Measurements from ENCODE around the gene PRMT7.

The PRMT7 gene

GRCh38 chr16:68350813-68351350, 40.1 kb downstream of the PRMT7 start:
- no peak for DNase-seq

GRCh38 chr16:68351463-68351862, 40.6 kb downstream of the PRMT7 start:
- DNase-seq, result no peak

- no peak for DNase-seq
These were observed 41.2 kb downstream of the PRMT7 start for GRCh38 chr16:68351991-68352431.

GRCh38 chr16:68353366-68353765, 42.5 kb downstream of the PRMT7 start:
- DNase-seq, result no peak

- DNase-seq, result no peak
These were observed 44.0 kb downstream of the PRMT7 start for GRCh38 chr16:68354816-68355215.

- DNase-seq, result no peak
These were observed 44.8 kb downstream of the PRMT7 start for GRCh38 chr16:68355447-68356248.

- no peak for DNase-seq
These were observed 45.6 kb downstream of the PRMT7 start for GRCh38 chr16:68356249-68356918.

- DNase-seq, result no peak
These were observed 46.1 kb downstream of the PRMT7 start for GRCh38 chr16:68356919-68357286.

GRCh38 chr16:68357521-68357922, 46.7 kb downstream of the PRMT7 start:
- no peak for DNase-seq

- DNase-seq, result no peak
These were observed 47.1 kb downstream of the PRMT7 start for GRCh38 chr16:68357923-68358322.

GRCh38 chr16:68358951-68359350, 48.1 kb downstream of the PRMT7 start:
- DNase-seq, result no peak

GRCh38 chr16:68359398-68360191, 48.8 kb downstream of the PRMT7 start:
- no peak for DNase-seq

- no peak for DNase-seq
These were observed 49.7 kb downstream of the PRMT7 start for GRCh38 chr16:68360547-68360946.

- DNase-seq, result no peak
These were observed 50.1 kb downstream of the PRMT7 start for GRCh38 chr16:68360956-68361355.

GRCh38 chr16:68361485-68361884, 50.7 kb downstream of the PRMT7 start:
- DNase-seq, result no peak

- no peak for DNase-seq
These were observed 51.6 kb downstream of the PRMT7 start for GRCh38 chr16:68362262-68362913.

GRCh38 chr16:68362947-68363657, 52.3 kb downstream of the PRMT7 start:
- no peak for DNase-seq

- no peak for DNase-seq
These were observed 53.1 kb downstream of the PRMT7 start for GRCh38 chr16:68363658-68364521.

GRCh38 chr16:68364561-68364998, 53.8 kb downstream of the PRMT7 start:
- no peak for DNase-seq

GRCh38 chr16:68365167-68365817, 54.5 kb downstream of the PRMT7 start:
- DNase-seq, result no peak

All from NK-92 treated with Interleukin-12 subunit alpha and Interleukin-12 subunit beta, amount 100 ng/mL, for 24 hours (cell line).